ENCODE results near the gene PRPF40A.

DNA sequence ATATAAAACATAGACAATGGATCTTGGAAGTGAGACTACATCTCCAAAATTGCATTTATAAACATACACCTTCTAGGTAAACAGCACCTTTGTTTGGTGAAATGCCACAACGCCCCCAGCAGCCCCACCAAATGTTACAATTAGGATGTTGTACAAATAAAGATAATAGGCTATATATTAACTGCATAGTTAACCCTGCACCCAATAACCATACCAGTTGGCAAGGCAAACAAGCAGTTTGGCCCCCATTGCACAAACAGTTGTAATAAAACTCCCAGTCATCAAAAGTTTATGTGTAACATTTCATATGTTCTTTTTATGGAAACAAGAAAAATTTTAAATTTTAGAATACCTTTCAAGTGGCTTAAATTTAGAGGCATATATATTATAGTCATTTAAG is 67.3 kb downstream of the PRPF40A start:
- TF ChIP-seq, protein P1, sequence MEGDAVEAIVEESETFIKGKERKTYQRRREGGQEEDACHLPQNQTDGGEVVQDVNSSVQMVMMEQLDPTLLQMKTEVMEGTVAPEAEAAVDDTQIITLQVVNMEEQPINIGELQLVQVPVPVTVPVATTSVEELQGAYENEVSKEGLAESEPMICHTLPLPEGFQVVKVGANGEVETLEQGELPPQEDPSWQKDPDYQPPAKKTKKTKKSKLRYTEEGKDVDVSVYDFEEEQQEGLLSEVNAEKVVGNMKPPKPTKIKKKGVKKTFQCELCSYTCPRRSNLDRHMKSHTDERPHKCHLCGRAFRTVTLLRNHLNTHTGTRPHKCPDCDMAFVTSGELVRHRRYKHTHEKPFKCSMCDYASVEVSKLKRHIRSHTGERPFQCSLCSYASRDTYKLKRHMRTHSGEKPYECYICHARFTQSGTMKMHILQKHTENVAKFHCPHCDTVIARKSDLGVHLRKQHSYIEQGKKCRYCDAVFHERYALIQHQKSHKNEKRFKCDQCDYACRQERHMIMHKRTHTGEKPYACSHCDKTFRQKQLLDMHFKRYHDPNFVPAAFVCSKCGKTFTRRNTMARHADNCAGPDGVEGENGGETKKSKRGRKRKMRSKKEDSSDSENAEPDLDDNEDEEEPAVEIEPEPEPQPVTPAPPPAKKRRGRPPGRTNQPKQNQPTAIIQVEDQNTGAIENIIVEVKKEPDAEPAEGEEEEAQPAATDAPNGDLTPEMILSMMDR (IDR thresholded peaks at IDR 0.05): no peak
- no peak for TF ChIP-seq POLR2A (IDR thresholded peaks at IDR 0.05)

Measured in heart left ventricle (tissue), 13 donors.